GM12878 (cell line): ENCODE measurements around the gene DAGLA.

Experiments
- CTCF ChIP-seq, 3 experiments: IDR thresholded peaks in 2 of 3; conservative IDR thresholded peaks in 1 of 3; 2 replicates each; pipeline ENCODE4 v1.5.1; 2011; ENCODE audit warnings: low read depth in 3 of 3, low read length in 3 of 3, mild to moderate bottlenecking in 3 of 3, control low read depth in 2 of 3, moderate library complexity in 2 of 3, inconsistent platforms in 1 of 3, mixed read lengths in 1 of 3; ENCODE audit not compliant: control insufficient read depth in 2 of 3, insufficient read depth in 1 of 3; ENCODE audit errors: extremely low read depth in 1 of 3
- NRF1 ChIP-seq: conservative IDR thresholded peaks from 2 replicates; pipeline ENCODE4 v1.6.1; 2011; ENCODE audit warnings: mild to moderate bottlenecking, low read depth, low read length, improper control_type of control experiment
- POLR2A ChIP-seq: IDR thresholded peaks from 2 replicates; pipeline ENCODE4 v1.6.1; 2011; ENCODE audit warnings: low read depth, mild to moderate bottlenecking, low read length
- RCOR1 ChIP-seq: conservative IDR thresholded peaks from 2 replicates; pipeline ENCODE4 v1.6.1; 2012; ENCODE audit warnings: low read depth, low read length, improper control_type of control experiment
- SRF ChIP-seq, 2 experiments: IDR thresholded peaks; 2 replicates each; pipeline ENCODE4 v1.6.1; 2011; ENCODE audit warnings: low read depth in 2 of 2, low read length in 2 of 2, mild to moderate bottlenecking in 1 of 2, moderate library complexity in 1 of 2

- TF ChIP-seq NRF1 (no peak), CTCF (IDR thresholded peaks at IDR 0.05 in 2 of 3, conservative IDR thresholded peaks at IDR 0.05 in 1 of 3; ENCODE audit: control insufficient read depth in 2 of 3, extremely low read depth in 1 of 3, insufficient read depth in 1 of 3, low read depth in 3 of 3, low read length in 3 of 3) (no peak), RCOR1 (no peak), POLR2A (no peak), SRF (IDR thresholded peaks at IDR 0.05; ENCODE audit: low read depth in 2 of 2, low read length in 2 of 2) (no peak)
These were observed 895 bp upstream of the DAGLA start for GRCh38 chr11:61679296-61679695.
